Measurements from ENCODE around the gene C11orf52. TPM values are rescaled to one million over a fixed set of nuclear protein-coding genes. Genes with fewer than 3 reads are reported as not detected.

C11orf52 gene
- total and polyA plus RNA-seq, 2 donors (not counting 3 experiments of a cell fraction or from before 2014, with no cell fraction given), result 0.31 to 0.76 TPM

DNA sequence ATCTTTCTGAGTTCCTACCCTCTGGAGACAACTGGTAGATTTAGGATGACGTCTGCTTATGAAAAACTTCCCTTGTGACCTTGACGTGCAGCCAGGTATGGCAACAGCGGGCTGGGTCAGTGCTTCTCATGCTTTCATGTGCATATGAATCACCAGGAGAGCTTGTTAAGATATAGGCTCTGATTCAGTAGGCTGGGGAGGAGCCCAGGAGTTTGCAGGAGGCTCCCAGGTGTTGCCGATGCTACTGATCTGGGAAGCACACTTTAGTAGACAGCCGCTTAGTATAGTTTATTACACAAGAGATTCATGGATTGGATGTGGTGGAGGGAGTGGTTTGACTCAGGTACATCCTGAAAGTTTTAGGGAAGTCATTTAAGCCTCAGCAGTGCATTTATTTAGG is 42.2 kb downstream of the C11orf52 start:
- POLR2A ChIA-PET, result no interaction called here

More for the DNA sequence above, 42.2 kb downstream of the C11orf52 start:
- no peaks in the 10 kb centered on the region for H3K9me3 ChIP-seq (replicated peaks; ENCODE audit: control insufficient read depth, insufficient read depth, low read length)
- no peak overlapping the region for H2AFZ ChIP-seq (ENCODE audit: low read depth, low read length)
- H3K36me3 ChIP-seq (ENCODE audit: control insufficient read depth in 2 of 2, extremely low read depth in 1 of 2, insufficient read depth in 2 of 2, low read length in 2 of 2), result no peaks in the 10 kb centered on the region
- DNase-seq (ENCODE audit: low read depth, low spot score) (no peak), FAIRE-seq (no peak)
- no peak overlapping the region for H3K27ac ChIP-seq (ENCODE audit: insufficient read depth, low read depth, low read length)
- dilution Hi-C loops (cut with MboI; ENCODE audit: extremely low pct_ligation_motif_present, low sequenced_read_pairs), result no loop called here
- no peak overlapping the region for H3K4me2 ChIP-seq (ENCODE audit: insufficient read depth, low read length)
- H3K79me2 ChIP-seq (ENCODE audit: control insufficient read depth, insufficient read depth, low read length), result no peaks in the 10 kb centered on the region
- BruUV-seq (replicated peaks), result no TSS peak
- H3K4me3 ChIP-seq (replicated peaks in 1 of 3; ENCODE audit: insufficient read depth in 1 of 3, low read depth in 1 of 3, low read length in 3 of 3), result no peak overlapping the region
- intact Hi-C loops (cut with micrococcal nuclease), result no loop called here
- H4K20me1 ChIP-seq (replicated peaks; ENCODE audit: control insufficient read depth, extremely low read depth, insufficient read depth, low read length), result no peaks in the 10 kb centered on the region
- H3K4me1 ChIP-seq (ENCODE audit: control insufficient read depth, extremely low read depth, insufficient read depth, low read length), result peaks cover 12% of the 10 kb centered on the region
- H3K27me3 ChIP-seq (ENCODE audit: control insufficient read depth in 2 of 2, insufficient read depth in 2 of 2, low read length in 2 of 2), result no peaks in the 10 kb centered on the region
- H3K9ac ChIP-seq (replicated peaks; ENCODE audit: extremely low read depth, insufficient read depth, low read length), result no peak overlapping the region
- H3K9me1 ChIP-seq (replicated peaks; ENCODE audit: control insufficient read depth, extremely low read depth, insufficient read depth, low read length), result no peaks in the 10 kb centered on the region
- CTCF ChIA-PET, result interaction anchor here (1.0 to 3.5 kb wide), 4 partner anchors 14 to 21 kb away, joined by 3 to 9 read pairs (median 5); no protein-coding TSS in a partner anchor
- TF ChIP-seq GATA2 (IDR thresholded peaks at IDR 0.05; ENCODE audit: insufficient read depth, insufficient read length, low read depth, low read length) (no peak), MYC (IDR thresholded peaks at IDR 0.05; ENCODE audit: low read depth, low read length) (no peak), FOS (IDR thresholded peaks at IDR 0.05; ENCODE audit: borderline replicate concordance, insufficient read depth, low read length) (no peak), JUN (IDR thresholded peaks at IDR 0.05; ENCODE audit: borderline replicate concordance, insufficient read depth, insufficient read length, low read depth) (no peak), POLR2AphosphoS5 (IDR thresholded peaks at IDR 0.05; ENCODE audit: insufficient read depth, low read depth, low read length) (no peak), POLR2A (IDR thresholded peaks at IDR 0.05; ENCODE audit: low read depth, low read length) (no peak)
- TF ChIP-seq, protein P1, sequence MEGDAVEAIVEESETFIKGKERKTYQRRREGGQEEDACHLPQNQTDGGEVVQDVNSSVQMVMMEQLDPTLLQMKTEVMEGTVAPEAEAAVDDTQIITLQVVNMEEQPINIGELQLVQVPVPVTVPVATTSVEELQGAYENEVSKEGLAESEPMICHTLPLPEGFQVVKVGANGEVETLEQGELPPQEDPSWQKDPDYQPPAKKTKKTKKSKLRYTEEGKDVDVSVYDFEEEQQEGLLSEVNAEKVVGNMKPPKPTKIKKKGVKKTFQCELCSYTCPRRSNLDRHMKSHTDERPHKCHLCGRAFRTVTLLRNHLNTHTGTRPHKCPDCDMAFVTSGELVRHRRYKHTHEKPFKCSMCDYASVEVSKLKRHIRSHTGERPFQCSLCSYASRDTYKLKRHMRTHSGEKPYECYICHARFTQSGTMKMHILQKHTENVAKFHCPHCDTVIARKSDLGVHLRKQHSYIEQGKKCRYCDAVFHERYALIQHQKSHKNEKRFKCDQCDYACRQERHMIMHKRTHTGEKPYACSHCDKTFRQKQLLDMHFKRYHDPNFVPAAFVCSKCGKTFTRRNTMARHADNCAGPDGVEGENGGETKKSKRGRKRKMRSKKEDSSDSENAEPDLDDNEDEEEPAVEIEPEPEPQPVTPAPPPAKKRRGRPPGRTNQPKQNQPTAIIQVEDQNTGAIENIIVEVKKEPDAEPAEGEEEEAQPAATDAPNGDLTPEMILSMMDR (IDR thresholded peaks at IDR 0.05; ENCODE audit: extremely low read depth in 1 of 2, insufficient read depth in 1 of 2, low read depth in 1 of 2, low read length in 2 of 2), result no peak
